OCI-LY7 (cell line): ENCODE measurements around the gene SLC13A1. TPM values are rescaled to one million over a fixed set of nuclear protein-coding genes. Genes with fewer than 3 reads are reported as not detected.

Experiments used
- BruUV-seq: library from RNA; stranded (reverse); fragments of 400-500 nt; replicated peaks from 2 replicates; lab custom pipeline; 2021; lab: Mats Ljungman, UMichigan
- CTCF ChIA-PET: fragments of 300-600 bp; sonication (Branson Sonifier 250); formaldehyde crosslinking; loops from one replicate; lab custom pipeline; 2022; ENCODE audit warnings: antibody characterized with exemption; ENCODE audit not compliant: unreplicated experiment; lab: Charles Lee
- POLR2A ChIA-PET: fragments of 300-600 bp; sonication (Branson Sonifier 250); formaldehyde crosslinking; loops from one replicate; lab custom pipeline; 2022; ENCODE audit warnings: antibody characterized with exemption; lab: Charles Lee
- DNase-seq: peaks from one replicate; pipeline ENCODE4 v3.0.0-alpha.2; 2015; ENCODE audit warnings: low spot score
- H2AFZ ChIP-seq: fragments of 200-600 bp; sonication (generic), shearing (Covaris generic); 2 replicates; pipeline ENCODE4 v1.6.1; 2014; ENCODE audit warnings: mild to moderate bottlenecking, antibody characterized with exemption, low read length, moderate library complexity
- H3K27ac ChIP-seq: fragments of 200-600 bp; sonication (generic); 2 replicates; pipeline ENCODE4 v1.5.1; 2014; ENCODE audit warnings: mixed run types, low read depth, mild to moderate bottlenecking, moderate library complexity, low read length, inconsistent platforms; ENCODE audit not compliant: poor library complexity, severe bottlenecking
- H3K36me3 ChIP-seq: fragments of 200-600 bp; sonication (generic); 2 replicates; pipeline ENCODE4 v1.6.1; 2014; ENCODE audit warnings: mild to moderate bottlenecking, antibody characterized with exemption, low read length, moderate library complexity, mixed read lengths; ENCODE audit not compliant: insufficient read depth
- H3K4me1 ChIP-seq: fragments of 200-600 bp; sonication (generic); 2 replicates; pipeline ENCODE4 v1.5.1; 2014; ENCODE audit warnings: mild to moderate bottlenecking, low read length; ENCODE audit not compliant: insufficient read depth, poor library complexity, severe bottlenecking
- H3K4me2 ChIP-seq: fragments of 200-600 bp; sonication (generic); 2 replicates; pipeline ENCODE4 v1.6.1; 2014; ENCODE audit warnings: mild to moderate bottlenecking, low read length
- H3K4me3 ChIP-seq: fragments of 200-600 bp; sonication (generic); 2 replicates; pipeline ENCODE4 v1.5.1; 2014; ENCODE audit warnings: mild to moderate bottlenecking, low read depth, low read length; ENCODE audit not compliant: poor library complexity, severe bottlenecking
- H3K79me2 ChIP-seq: fragments of 200-600 bp; sonication (generic); 2 replicates; pipeline ENCODE4 v1.6.1; 2016; ENCODE audit warnings: low read depth, mild to moderate bottlenecking, low read length, moderate library complexity, mixed read lengths; ENCODE audit not compliant: insufficient read depth
- H3K9me2 ChIP-seq: fragments of 200-600 bp; sonication (generic); 2 replicates; pipeline ENCODE4 v1.6.1; 2016; ENCODE audit warnings: mild to moderate bottlenecking, low read length, mixed read lengths; ENCODE audit not compliant: insufficient read depth
- H3K9me3 ChIP-seq: fragments of 200-600 bp; sonication (generic); 2 replicates; pipeline ENCODE4 v1.6.1; 2014; ENCODE audit warnings: mild to moderate bottlenecking, mixed run types, low read length, mixed read lengths
- H4K20me1 ChIP-seq: fragments of 200-600 bp; sonication (generic); 2 replicates; pipeline ENCODE4 v1.6.1; 2014; ENCODE audit warnings: mild to moderate bottlenecking, antibody characterized with exemption, low read length, moderate library complexity, mixed read lengths; ENCODE audit not compliant: insufficient read depth
- EZH2phosphoT487 ChIP-seq: fragments of 200-600 bp; sonication (generic); IDR thresholded peaks from 2 replicates; pipeline ENCODE4 v1.6.1; 2018; ENCODE audit warnings: low read depth, borderline replicate concordance, mild to moderate bottlenecking, mixed run types, antibody characterized with exemption, low read length, moderate library complexity, mixed read lengths
- intact Hi-C: fragments of 100-400 bp; cut with micrococcal nuclease; formaldehyde crosslinking; loops from one replicate; pipeline ENCODE4 v1.10.0; 2022; ENCODE audit not compliant: unreplicated experiment
- total RNA-seq, 2 experiments: library from RNA; depleted of rRNA in 1 of 2; stranded (reverse); fragments of >200 nt in 1 of 2; shearing (Covaris generic) in 1 of 2; gene quantifications; 2 replicates each; pipeline ENCODE4 v1.2.3, GENCODE V29; 2014 to 2022
- TF ChIP-seq, protein P1 (sequence below): fragments of 200-600 bp; sonication (generic); conservative IDR thresholded peaks from 2 replicates; pipeline ENCODE4 v1.5.1; 2014; ENCODE audit warnings: mild to moderate bottlenecking, antibody characterized with exemption, low read length, moderate library complexity, mixed read lengths

SLC13A1 gene
- total RNA-seq, 2 experiments from 2014 or later = not detected

DNA sequence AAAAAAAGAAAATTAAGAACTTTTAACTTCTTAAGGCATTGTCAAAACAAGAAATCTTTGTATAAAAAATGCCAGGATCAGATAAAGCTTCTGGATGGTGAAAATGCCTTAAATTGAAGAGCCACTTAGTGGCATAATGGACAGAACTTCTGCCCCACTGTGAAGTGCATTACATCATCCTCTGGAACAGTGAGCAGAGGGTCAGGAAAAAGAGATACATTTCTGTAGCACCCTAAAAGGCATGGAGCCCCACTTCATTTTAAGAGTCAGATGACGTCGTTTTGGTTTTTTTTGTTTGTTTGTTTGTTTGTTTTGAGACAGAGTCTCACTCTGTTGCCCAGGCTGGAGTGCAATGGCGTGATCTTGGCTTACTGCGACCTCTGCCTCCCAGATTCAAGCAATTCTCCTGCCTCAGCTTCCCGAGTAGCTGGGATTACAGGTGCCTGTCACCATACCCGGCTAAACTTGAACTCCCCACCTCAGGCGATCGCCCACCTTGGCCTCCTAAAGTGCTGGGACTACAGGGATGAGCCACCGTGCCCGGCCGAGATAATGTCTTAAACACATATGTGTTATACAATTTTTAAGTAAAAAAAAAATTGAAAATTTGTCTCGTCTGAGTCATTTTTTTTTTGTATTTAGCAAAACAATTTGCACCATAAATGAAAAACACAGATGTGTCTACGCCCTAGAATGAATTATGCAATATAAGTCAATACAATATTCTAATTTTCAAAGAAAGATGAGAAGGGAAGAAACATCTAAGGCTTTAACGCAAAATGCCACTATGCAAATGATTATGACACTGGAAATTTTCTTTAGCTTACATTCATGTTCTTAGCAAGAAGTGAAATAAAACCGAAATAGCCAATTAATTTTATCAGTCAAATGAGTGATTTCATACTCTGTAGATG lies 29.2 kb downstream of the SLC13A1 start:
- H2AFZ ChIP-seq = no peak overlapping the region
- POLR2A ChIA-PET = no interaction called here
- H3K4me2 ChIP-seq = no peak overlapping the region

DNA sequence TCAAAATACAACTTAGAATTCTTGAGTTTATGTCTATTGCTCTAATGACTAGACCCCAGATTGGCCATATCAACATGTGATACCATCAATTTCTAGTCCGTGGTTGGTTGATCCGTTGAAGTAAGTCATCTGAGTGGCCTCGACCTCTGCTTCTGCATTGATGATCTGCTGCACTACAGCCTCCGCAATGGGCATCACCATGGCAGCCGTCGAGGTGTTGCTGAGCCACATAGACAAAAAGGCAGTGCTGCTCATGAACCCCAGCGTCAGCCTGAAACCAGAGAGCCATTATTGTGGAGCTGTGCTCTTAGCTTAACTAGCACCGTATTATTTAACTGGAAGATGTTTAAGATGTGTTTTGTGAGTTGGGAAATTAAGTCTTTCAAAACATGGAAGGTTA lies 30.7 kb downstream of the SLC13A1 start:
- TF ChIP-seq EZH2phosphoT487 = no peak
- TF ChIP-seq, protein P1, sequence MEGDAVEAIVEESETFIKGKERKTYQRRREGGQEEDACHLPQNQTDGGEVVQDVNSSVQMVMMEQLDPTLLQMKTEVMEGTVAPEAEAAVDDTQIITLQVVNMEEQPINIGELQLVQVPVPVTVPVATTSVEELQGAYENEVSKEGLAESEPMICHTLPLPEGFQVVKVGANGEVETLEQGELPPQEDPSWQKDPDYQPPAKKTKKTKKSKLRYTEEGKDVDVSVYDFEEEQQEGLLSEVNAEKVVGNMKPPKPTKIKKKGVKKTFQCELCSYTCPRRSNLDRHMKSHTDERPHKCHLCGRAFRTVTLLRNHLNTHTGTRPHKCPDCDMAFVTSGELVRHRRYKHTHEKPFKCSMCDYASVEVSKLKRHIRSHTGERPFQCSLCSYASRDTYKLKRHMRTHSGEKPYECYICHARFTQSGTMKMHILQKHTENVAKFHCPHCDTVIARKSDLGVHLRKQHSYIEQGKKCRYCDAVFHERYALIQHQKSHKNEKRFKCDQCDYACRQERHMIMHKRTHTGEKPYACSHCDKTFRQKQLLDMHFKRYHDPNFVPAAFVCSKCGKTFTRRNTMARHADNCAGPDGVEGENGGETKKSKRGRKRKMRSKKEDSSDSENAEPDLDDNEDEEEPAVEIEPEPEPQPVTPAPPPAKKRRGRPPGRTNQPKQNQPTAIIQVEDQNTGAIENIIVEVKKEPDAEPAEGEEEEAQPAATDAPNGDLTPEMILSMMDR = no peak
- no peak overlapping the region for H3K4me2 ChIP-seq
- H3K27ac ChIP-seq = no peak overlapping the region
- DNase-seq = no peak
- no peaks in the 10 kb centered on the region for H3K36me3 ChIP-seq
- no peaks in the 10 kb centered on the region for H3K79me2 ChIP-seq
- no peaks in the 10 kb centered on the region for H3K9me3 ChIP-seq
- BruUV-seq = no TSS peak
- H4K20me1 ChIP-seq = no peaks in the 10 kb centered on the region
- CTCF ChIA-PET = no interaction called here
- intact Hi-C loops = no loop called here
- POLR2A ChIA-PET = no interaction called here
- H3K4me1 ChIP-seq = no peaks in the 10 kb centered on the region
- no peaks in the 10 kb centered on the region for H3K9me2 ChIP-seq
- H2AFZ ChIP-seq = no peak overlapping the region
- no peak overlapping the region for H3K4me3 ChIP-seq

More for the DNA sequence above, 29.2 kb downstream of the SLC13A1 start:
- no peak for DNase-seq
- H3K4me3 ChIP-seq = no peak overlapping the region
- no peaks in the 10 kb centered on the region for H3K79me2 ChIP-seq
- H4K20me1 ChIP-seq = no peaks in the 10 kb centered on the region
- no peaks in the 10 kb centered on the region for H3K4me1 ChIP-seq
- H3K9me3 ChIP-seq = no peaks in the 10 kb centered on the region
- H3K9me2 ChIP-seq = no peaks in the 10 kb centered on the region
- no TSS peak for BruUV-seq
- H3K27ac ChIP-seq = no peak overlapping the region
- no peak for TF ChIP-seq EZH2phosphoT487
- TF ChIP-seq, protein P1 = no peak
- CTCF ChIA-PET = no interaction called here
- intact Hi-C loops = no loop called here
- no peaks in the 10 kb centered on the region for H3K36me3 ChIP-seq

DNA sequence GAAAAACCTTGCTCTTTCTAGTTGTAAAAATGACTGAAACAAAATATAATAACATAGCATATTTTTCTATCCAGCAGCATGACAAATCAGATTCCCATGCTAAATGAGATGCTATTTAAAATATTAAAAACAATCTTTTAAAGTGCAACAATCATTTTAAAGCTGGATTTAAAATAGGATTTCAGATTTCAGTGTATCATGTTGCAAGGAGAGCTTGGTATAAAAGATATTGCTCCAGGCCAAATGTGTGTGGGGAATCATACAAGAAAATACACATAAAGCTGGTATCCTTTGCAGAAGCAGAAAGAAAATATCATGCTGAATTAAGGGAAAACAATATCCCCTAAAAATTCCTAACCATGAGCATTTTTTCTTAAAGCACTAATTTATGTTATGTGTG lies 42.2 kb downstream of the SLC13A1 start:
- CTCF ChIA-PET = no interaction called here
- no peak for TF ChIP-seq EZH2phosphoT487
- TF ChIP-seq, protein P1 = no peak
- no peak overlapping the region for H3K4me3 ChIP-seq

More for the DNA sequence above, 42.2 kb downstream of the SLC13A1 start:
- POLR2A ChIA-PET = no interaction called here
- no TSS peak for BruUV-seq
- no peak for DNase-seq
- Histone ChIP-seq H2AFZ (no peak overlapping the region), H3K9me3 (no peaks in the 10 kb centered on the region), H3K36me3 (no peaks in the 10 kb centered on the region), H3K9me2 (no peaks in the 10 kb centered on the region), H3K79me2 (no peaks in the 10 kb centered on the region), H3K4me2 (no peak overlapping the region), H3K27ac (no peak overlapping the region), H4K20me1 (no peaks in the 10 kb centered on the region), H3K4me1 (no peaks in the 10 kb centered on the region)
- intact Hi-C loops = no loop called here
